Stimulated activated CD4-positive, alpha-beta T cell treated with anti-CD3 and anti-CD28 coated beads, Interleukin-2, amount 100 ng/mL, for 4 hours (primary cell): Measurements from ENCODE around the gene NHERF2.
"Not testable (repeated sequence)": the region's sequence is repeated elsewhere in the genome, so short reads cannot be mapped to it uniquely, and the experiment has no call there.

Source experiments
- DNase-seq: peaks from one replicate; pipeline ENCODE4 v3.0.0-alpha.2; 2020; ENCODE audit warnings: low read depth

NHERF2 gene

GRCh38 chr16:2028146-2028545, 1.4 kb downstream of the NHERF2 start:
- DNase-seq = no peak

GRCh38 chr16:2028620-2029220, 2.0 kb downstream of the NHERF2 start:
- no peak for DNase-seq

GRCh38 chr16:2029350-2029749, 2.6 kb downstream of the NHERF2 start:
- DNase-seq = no peak

GRCh38 chr16:2030036-2030435, 3.3 kb downstream of the NHERF2 start:
- DNase-seq = no peak

- DNase-seq = no peak
Measured at GRCh38 chr16:2031081-2031577, 4.4 kb downstream of the NHERF2 start.

- DNase-seq = no peak
Measured at GRCh38 chr16:2032285-2033056, 5.8 kb downstream of the NHERF2 start.

GRCh38 chr16:2033057-2033908, 6.6 kb downstream of the NHERF2 start:
- DNase-seq = no peak

GRCh38 chr16:2033909-2034695, 7.4 kb downstream of the NHERF2 start:
- not testable (repeated sequence) for DNase-seq

GRCh38 chr16:2034696-2035430, 8.2 kb downstream of the NHERF2 start:
- no peak for DNase-seq

GRCh38 chr16:2035431-2036199, 8.9 kb downstream of the NHERF2 start:
- no peak for DNase-seq

GRCh38 chr16:2036200-2036966, 9.7 kb downstream of the NHERF2 start:
- DNase-seq = no peak

- DNase-seq = no peak
Measured at GRCh38 chr16:2037115-2037514, 10.4 kb downstream of the NHERF2 start.

- no peak for DNase-seq
Measured at GRCh38 chr16:2037647-2038381, 11.1 kb downstream of the NHERF2 start.

- no peak for DNase-seq
Measured at GRCh38 chr16:2038382-2039231, 11.9 kb downstream of the NHERF2 start.

GRCh38 chr16:2039274-2040031, 12.8 kb downstream of the NHERF2 start:
- DNase-seq = no peak

GRCh38 chr16:2040041-2040786, 13.5 kb downstream of the NHERF2 start:
- DNase-seq = no peak
